ENCODE data around the gene SLC35G3.
"Not testable (repeated sequence)": the region's sequence is repeated elsewhere in the genome, so short reads cannot be mapped to it uniquely, and the experiment has no call there.

Gene SLC35G3

GRCh38 chr17:35194001-35194400 is at the start of gene SLC35G3:
Gene SLC35G3 (minus strand): TSS chr17:35194393. CDS start chr17:35194307, 86 bp downstream.
- DNase-seq (ENCODE audit: low read depth); H3K4me3 ChIP-seq (ENCODE audit: low read depth, low read length): not testable (repeated sequence)

- peak; percentile 33 for DNase-seq (ENCODE audit: low read depth)
- peak overlapping the region; percentile 89 for H3K4me3 ChIP-seq (ENCODE audit: low read depth, low read length)
Observed at GRCh38 chr17:35243561-35244340, 49.6 kb upstream of the SLC35G3 start.

DNA sequence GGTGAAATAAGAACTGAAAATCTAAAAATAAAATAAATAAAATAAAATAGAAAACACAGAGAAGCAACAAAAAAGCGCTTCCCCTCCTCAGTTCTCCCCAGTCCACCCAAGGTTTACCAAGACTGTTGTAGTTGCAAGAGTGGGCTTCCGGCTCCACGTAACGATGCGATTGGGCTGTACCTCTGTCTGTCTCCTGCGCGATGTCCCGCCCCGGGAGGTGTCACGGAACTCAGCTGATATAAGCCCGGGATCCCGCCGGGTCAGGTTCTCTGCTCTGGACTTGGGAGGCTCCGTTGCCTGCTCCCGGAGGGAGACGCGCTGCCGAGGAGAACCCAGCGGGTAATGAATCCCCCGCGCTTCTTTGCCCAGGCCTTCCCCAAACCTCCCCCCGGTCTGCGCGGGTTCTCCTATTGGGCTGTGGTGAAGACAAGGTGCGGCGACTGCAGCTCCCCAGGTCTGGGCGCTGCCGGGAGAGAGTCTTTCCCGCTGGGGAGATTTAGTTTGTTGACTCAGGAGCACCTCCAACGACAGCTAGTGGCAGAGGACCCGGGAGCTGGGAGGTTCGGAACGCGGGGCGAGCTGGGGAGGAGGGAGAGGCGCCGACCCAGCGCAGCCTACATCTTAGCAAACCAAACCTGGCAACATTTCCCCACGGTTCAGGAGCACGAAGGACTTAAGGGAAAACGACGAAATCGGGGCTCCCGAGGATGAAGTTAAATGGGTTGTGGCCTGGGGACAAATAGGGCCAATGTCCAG is 48.8 kb upstream of the SLC35G3 start, which contains the start of gene SLFN5:
TSS of gene SLFN5 (plus strand) at position 268 of the 756 bp plus-strand sequence. CDS start 15,619 bp downstream, outside the sequence.
- H3K4me3 ChIP-seq (ENCODE audit: low read depth, low read length): peak within 1 kb of the TSS; percentile 89
- DNase-seq (ENCODE audit: low read depth): peak; percentile 66

DNA sequence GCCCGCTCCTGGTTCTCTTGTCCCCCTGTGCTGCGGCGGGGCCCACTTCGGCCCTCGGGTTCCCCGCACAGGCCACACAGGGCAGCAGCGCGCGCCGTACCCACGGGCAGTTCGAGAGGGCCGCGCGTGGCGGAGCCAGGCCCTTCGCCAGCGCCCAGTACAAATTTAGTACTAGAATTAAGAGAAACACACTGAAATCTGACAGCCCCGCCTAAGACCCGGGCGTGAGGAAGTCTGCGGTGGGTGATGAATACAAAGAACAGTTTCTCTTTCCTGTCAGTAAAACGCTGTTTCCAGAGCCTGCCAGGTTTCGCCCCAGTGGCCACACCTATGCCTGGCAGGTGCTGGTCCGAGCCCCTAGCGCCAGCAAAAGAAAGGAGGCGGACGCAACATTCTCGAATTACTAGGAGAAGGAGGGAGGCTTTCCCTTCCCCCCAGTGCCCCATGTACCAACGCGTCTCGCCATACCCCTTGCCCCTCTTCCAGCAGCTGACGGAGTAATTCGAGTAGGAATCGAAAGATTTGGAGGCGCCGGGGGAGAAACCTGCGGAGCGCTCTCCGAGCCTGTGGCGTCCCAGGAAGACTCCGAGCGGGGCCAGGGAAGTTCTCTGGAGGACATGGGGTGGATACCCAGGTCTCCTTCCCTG is 48.1 kb upstream of the SLC35G3 start:
- peak overlapping the region; percentile 89 for H3K4me3 ChIP-seq (ENCODE audit: low read depth, low read length)
- DNase-seq (ENCODE audit: low read depth): no peak

DNA sequence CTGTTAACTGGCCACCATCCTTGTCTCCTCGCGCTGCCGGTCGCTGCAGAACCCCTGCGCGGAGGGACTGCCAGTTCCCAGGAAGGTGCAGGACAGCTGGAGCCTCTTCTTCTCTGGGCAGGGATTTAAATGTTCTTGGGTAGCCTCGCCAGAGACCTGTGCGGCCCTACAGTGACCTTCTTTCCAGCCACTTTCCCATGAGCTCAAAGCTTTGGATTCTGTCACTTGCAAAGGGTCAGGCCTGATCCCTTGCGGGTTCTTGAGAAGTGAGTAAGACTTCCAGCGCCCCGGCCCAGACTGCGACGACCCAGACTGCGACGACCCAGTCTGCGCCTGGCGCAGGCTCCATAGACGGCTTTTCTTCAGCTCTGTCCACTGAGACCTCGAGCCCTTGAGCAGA is 47.3 kb upstream of the SLC35G3 start:
- DNase-seq (ENCODE audit: low read depth): no peak
- no peak overlapping the region for H3K4me3 ChIP-seq (ENCODE audit: low read depth, low read length)

DNA sequence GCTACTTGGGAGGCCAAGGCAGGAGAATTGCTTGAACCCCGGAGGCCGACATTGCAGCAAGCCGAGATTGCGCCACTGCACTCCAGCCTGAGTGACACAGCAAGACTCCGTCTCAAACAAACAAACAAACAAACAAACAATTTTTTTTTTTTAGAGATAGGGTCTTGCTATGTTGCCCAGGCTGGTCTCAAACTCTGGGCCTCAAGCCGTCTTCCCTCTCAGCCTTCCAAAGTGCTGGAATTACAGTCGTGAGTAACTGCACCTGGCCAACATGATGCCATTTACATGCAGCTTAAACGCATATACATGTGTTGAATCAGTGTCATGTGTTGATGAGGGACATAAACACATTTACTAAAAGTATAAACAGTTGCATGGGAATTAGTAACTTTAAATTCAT is 46.7 kb upstream of the SLC35G3 start:
- DNase-seq (ENCODE audit: low read depth): no peak
- H3K4me3 ChIP-seq (ENCODE audit: low read depth, low read length): no peak overlapping the region

DNA sequence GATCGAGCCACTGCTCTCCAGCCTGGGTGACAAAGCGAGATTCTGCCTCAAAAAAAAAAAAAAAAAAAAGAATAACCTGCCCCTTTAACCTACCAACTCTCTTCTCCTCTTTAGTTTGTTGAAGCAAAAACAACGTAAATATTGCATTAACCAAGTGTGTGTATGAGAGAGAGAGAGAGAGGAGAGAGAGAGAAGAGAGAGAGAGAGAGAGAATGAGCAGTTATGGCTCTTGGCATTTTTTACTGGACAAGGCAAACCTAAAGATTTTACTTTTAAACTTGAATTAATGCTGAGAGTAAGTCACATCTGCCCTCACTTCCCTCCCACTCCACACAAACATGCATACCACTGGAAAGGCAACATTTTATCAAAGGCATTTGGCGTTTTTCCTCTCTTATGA is 45.6 kb upstream of the SLC35G3 start:
- no peak for DNase-seq (ENCODE audit: low read depth)
- H3K4me3 ChIP-seq (ENCODE audit: low read depth, low read length): no peak overlapping the region

DNA sequence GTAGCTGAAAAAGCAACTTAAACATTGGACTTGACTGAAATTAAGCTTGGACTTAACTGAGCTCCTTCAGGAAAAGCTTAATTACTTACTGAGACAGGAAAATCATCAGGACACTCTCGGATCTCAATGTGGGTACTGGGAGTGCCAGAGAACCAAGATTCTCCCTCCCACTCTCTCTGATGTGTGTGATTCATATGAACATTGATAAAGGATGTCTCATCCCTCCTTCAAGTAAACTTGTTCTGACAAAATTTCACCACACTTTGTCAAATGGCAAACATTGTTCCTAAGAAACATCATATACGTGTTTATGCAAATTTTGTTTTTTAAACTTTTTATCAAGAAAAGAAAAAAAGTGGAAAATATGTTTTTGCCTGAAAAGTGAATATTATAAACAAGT is 44.6 kb upstream of the SLC35G3 start:
- peak; percentile 44 for DNase-seq (ENCODE audit: low read depth)

GRCh38 chr17:35236821-35237220 is 42.6 kb upstream of the SLC35G3 start:
- no peak for DNase-seq (ENCODE audit: low read depth)
- no peak overlapping the region for H3K4me3 ChIP-seq (ENCODE audit: low read depth, low read length)

More for the DNA sequence above, 44.6 kb upstream of the SLC35G3 start:
- H3K4me3 ChIP-seq (ENCODE audit: low read depth, low read length): no peak overlapping the region

- H3K4me3 ChIP-seq (ENCODE audit: low read depth, low read length): no peak overlapping the region
Observed at GRCh38 chr17:35235917-35236316, 41.7 kb upstream of the SLC35G3 start.

DNA sequence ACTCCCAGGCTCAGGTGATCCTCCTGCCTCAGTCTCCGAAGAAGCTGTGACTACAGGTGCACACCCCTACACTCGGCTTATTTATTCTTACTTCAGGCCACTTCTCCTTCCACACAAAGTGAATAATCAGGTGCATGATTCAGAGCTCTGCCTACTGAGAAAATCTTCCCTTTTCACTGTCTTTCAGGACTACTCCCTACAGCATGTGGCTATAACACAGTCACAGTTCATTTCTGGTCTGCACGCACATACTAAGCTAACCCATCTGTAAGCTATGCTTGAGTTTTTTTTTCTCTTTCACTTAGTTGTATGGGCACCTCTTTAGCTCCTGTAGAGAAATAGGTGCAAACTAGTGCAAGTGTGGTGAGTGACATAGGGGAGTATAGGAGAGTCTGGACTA is 41.1 kb upstream of the SLC35G3 start:
- H3K4me3 ChIP-seq (ENCODE audit: low read depth, low read length): no peak overlapping the region
- DNase-seq (ENCODE audit: low read depth): no peak

More at GRCh38 chr17:35235917-35236316, 41.7 kb upstream of the SLC35G3 start:
- no peak for DNase-seq (ENCODE audit: low read depth)

DNA sequence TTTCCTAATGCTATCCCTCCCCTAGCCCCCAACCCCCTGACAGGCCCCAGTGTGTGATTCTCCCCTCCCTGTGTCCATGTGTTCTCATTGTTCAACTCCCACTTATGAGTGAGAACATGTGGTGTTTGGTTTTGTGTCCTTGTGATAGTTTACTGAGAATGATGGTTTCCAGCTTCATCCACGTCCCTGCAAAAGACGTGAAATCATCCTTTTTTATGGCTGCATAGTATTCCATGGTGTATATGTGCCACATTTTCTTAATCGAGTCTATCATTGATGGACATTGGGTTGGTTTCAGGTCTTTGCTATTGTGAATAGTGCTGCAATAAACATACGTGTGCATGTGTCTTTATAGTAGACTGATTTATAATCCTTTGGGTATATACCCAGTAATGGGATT is 40.1 kb upstream of the SLC35G3 start:
- DNase-seq (ENCODE audit: low read depth); H3K4me3 ChIP-seq (ENCODE audit: low read depth, low read length): not testable (repeated sequence)

DNA sequence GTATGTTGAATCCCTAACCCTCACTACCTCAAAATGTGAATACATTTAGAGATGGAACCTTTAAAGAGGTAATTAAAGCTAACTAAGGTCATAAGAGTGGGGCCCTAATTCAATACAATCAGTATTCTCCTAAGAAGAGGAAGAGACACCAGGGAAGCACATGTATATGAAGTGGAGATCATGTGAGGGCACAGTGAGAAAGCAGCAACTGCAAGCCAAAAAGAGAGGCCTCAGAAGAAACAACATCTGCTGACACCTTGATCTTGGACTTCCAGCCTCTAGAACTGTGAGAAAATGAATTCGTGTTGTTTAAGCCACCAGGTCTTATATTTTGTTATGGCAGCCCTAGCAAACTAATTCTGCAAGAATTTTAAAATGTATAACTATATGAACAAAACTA is 35.4 kb upstream of the SLC35G3 start:
- no peak for DNase-seq (ENCODE audit: low read depth)
- H3K4me3 ChIP-seq (ENCODE audit: low read depth, low read length): no peak overlapping the region

DNA sequence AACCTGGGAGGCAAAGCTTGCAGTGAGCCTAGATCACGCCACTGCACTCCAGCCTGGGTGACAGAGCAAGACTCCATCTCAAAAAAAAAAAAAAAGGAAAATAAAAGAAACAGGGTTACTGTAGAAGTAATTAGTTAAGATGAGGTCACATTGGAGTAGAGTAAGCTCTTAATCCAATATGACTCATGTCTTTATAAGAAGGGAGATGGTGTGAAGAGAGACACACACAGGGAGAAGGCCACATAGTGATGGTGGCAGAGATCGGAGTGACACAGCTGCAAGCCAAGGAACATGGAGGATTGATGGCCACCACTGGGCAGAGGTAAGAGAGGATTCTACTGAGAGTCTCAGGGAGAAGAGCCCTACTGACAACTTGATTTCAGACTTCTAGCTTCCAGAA is 33.4 kb upstream of the SLC35G3 start:
- no peak overlapping the region for H3K4me3 ChIP-seq (ENCODE audit: low read depth, low read length)
- no peak for DNase-seq (ENCODE audit: low read depth)

GRCh38 chr17:35224436-35224835 is 30.2 kb upstream of the SLC35G3 start:
- DNase-seq (ENCODE audit: low read depth): no peak

DNA sequence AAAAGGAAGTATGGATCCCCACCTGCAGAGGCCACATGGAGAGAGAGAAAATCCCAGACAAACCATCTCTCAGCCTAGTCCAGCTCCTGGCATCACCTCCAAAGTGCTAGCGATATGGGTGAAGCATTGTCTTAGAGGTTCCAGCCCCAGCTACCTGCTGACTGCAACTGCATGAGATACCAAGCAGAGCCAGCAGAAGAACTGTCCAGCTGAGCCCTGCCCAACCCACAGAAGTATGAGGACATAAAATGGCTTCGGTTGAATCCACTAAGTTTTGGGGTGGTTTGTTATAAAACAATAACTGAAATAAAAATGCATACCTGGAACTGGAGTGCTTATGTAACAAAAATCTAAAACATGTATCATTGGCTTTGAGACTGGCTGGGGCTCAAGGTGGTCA is 28.3 kb upstream of the SLC35G3 start:
- no peak overlapping the region for H3K4me3 ChIP-seq (ENCODE audit: low read depth, low read length)
- no peak for DNase-seq (ENCODE audit: low read depth)

More at GRCh38 chr17:35224436-35224835, 30.2 kb upstream of the SLC35G3 start:
- H3K4me3 ChIP-seq (ENCODE audit: low read depth, low read length): no peak overlapping the region

GRCh38 chr17:35218915-35219314 is 24.7 kb upstream of the SLC35G3 start:
- no peak for DNase-seq (ENCODE audit: low read depth)
- no peak overlapping the region for H3K4me3 ChIP-seq (ENCODE audit: low read depth, low read length)

DNA sequence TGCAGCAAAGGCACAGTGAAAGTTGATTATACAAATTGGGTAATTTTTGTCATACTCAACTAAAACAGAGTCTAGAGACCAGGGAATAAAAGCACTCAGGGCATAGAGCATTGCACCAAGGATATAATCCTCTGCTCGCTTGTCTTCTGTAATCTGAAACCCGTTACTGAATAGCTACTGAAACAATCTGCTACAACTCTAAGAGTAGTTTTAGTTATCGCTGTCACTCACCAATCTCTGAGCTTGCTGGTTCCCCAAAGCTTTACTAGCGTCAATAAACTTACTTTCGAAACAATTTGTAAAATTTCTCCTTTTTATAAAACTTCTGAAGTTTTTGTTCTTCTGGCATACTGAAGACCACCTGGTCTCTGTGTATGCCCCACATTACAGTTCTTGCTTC is 22.9 kb upstream of the SLC35G3 start:
- H3K4me3 ChIP-seq (ENCODE audit: low read depth, low read length): no peak overlapping the region
- DNase-seq (ENCODE audit: low read depth): no peak

DNA sequence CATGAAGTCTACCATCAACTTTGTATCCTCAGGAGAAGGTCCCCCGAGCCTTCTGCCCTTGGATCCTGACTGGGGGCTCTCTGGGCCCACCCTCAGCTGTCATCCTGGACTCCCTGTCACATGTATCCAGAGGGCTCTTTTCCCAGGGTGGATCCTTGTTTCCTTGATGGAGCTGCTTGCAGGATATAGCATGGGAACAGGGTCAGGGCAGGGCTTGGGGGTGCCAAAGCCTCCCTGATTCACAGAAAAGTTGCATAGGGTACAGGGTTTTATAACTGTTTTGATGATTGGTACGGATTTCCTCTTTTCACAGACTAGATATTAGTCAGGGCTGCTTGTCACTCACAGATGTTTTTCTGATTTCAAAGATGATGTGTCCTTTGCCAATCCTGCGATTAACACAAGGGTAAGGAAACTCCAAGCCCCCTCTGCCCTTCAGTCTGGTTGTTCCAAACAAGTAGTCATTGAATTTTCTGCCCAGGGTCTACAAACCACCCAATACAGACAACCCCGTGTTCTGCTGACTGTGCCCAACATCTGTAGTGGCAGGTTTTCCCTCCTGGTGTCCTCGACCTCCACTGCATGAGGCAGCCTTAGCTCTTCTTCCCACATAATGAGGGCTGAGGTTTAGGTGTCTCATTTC is 20.6 kb upstream of the SLC35G3 start:
- no peak for DNase-seq (ENCODE audit: low read depth)
- no peak overlapping the region for H3K4me3 ChIP-seq (ENCODE audit: low read depth, low read length)

- no peak overlapping the region for H3K4me3 ChIP-seq (ENCODE audit: low read depth, low read length)
- no peak for DNase-seq (ENCODE audit: low read depth)
Observed at GRCh38 chr17:35214192-35214591, 20.0 kb upstream of the SLC35G3 start.
